IMR-90 (cell line): ENCODE measurements around the gene GHR. TPM values are rescaled to one million over a fixed set of nuclear protein-coding genes. Genes with fewer than 3 reads are reported as not detected.

Source experiments
- ATAC-seq: fragments of 200-7000 bp; cut with Tn5 transposase; 2 replicates; pipeline ENCODE4 v1.9.1; 2020; ENCODE audit warnings: low read depth, mild to moderate bottlenecking, moderate library complexity
- BruUV-seq: library from RNA; stranded (reverse); fragments of 400-500 nt; replicated peaks from 2 replicates; lab custom pipeline; 2021; lab: Mats Ljungman, UMichigan
- CTCF ChIA-PET: fragments of 300-600 bp; formaldehyde crosslinking; extraction: SDS; loops from one replicate; lab custom pipeline; 2021; ENCODE audit warnings: antibody characterized with exemption; lab: Yijun Ruan, JAX
- POLR2A ChIA-PET: fragments of 300-600 bp; sonication (Branson Sonifier 250); formaldehyde crosslinking; loops from one replicate; lab custom pipeline; 2022; ENCODE audit warnings: antibody characterized with exemption; ENCODE audit not compliant: unreplicated experiment; lab: Charles Lee
- DNase-seq: peaks from one replicate; pipeline ENCODE4 v3.0.0; 2013
- H2AFZ ChIP-seq: replicated peaks from 2 replicates; pipeline ENCODE3; 2013; ENCODE audit warnings: low read length, mild to moderate bottlenecking; ENCODE audit not compliant: poor library complexity
- H2AK5ac ChIP-seq: 2 replicates; pipeline ENCODE4 v1.6.1; 2013; ENCODE audit warnings: low read depth, low read length, inconsistent platforms
- H2AK9ac ChIP-seq: replicated peaks from 2 replicates; pipeline ENCODE3; 2013; ENCODE audit warnings: mild to moderate bottlenecking, low read depth, low read length, moderate library complexity; ENCODE audit not compliant: poor library complexity
- H2BK120ac ChIP-seq: 2 replicates; pipeline ENCODE4 v1.6.1; 2013; ENCODE audit warnings: low read depth, low read length, inconsistent platforms
- H2BK15ac ChIP-seq: 3 replicates; pipeline ENCODE4 v1.6.1; 2013; ENCODE audit warnings: low read depth, low read length, inconsistent platforms
- H2BK20ac ChIP-seq: 2 replicates; pipeline ENCODE4 v1.6.1; 2013; ENCODE audit warnings: low read depth, mild to moderate bottlenecking, inconsistent platforms, low read length, moderate library complexity
- H2BK5ac ChIP-seq: 2 replicates; pipeline ENCODE4 v1.6.1; 2013; ENCODE audit warnings: mild to moderate bottlenecking, low read depth, low read length, inconsistent platforms; ENCODE audit not compliant: poor library complexity, severe bottlenecking
- H3K14ac ChIP-seq: replicated peaks from 2 replicates; pipeline ENCODE4 v1.6.1; 2013; ENCODE audit warnings: low read depth, low read length, inconsistent platforms
- H3K18ac ChIP-seq: 2 replicates; pipeline ENCODE4 v1.6.1; 2013; ENCODE audit warnings: low read depth, low read length, control low read depth
- H3K23ac ChIP-seq: 2 replicates; pipeline ENCODE4 v1.6.1; 2013; ENCODE audit warnings: low read depth, low read length, inconsistent platforms
- H3K27ac ChIP-seq: 2 replicates; pipeline ENCODE4 v1.5.1; 2013; ENCODE audit warnings: mild to moderate bottlenecking, control low read depth, low read length; ENCODE audit not compliant: insufficient read depth
- H3K27me3 ChIP-seq: 2 replicates; pipeline ENCODE4 v1.6.1; 2013; ENCODE audit warnings: low read length; ENCODE audit not compliant: control insufficient read depth, insufficient read depth
- H3K36me3 ChIP-seq: 2 replicates; pipeline ENCODE4 v1.6.1; 2013; ENCODE audit warnings: low read length, mixed read lengths; ENCODE audit not compliant: control insufficient read depth, insufficient read depth
- H3K4ac ChIP-seq: 2 replicates; pipeline ENCODE4 v1.6.1; 2013; ENCODE audit warnings: low read depth, low read length, inconsistent platforms
- H3K4me1 ChIP-seq: 2 replicates; pipeline ENCODE4 v1.6.1; 2013; ENCODE audit warnings: low read length, mixed read lengths; ENCODE audit not compliant: control insufficient read depth, insufficient read depth
- H3K4me2 ChIP-seq: 2 replicates; pipeline ENCODE4 v1.6.1; 2013; ENCODE audit warnings: low read depth, mild to moderate bottlenecking, control low read depth, low read length, moderate library complexity
- H3K4me3 ChIP-seq: 2 replicates; pipeline ENCODE4 v1.5.1; 2013; ENCODE audit warnings: low read depth, mild to moderate bottlenecking, control low read depth, low read length, moderate library complexity; ENCODE audit not compliant: insufficient read depth
- H3K56ac ChIP-seq: 2 replicates; pipeline ENCODE4 v1.6.1; 2013; ENCODE audit warnings: low read length, inconsistent platforms; ENCODE audit not compliant: insufficient read depth; ENCODE audit errors: extremely low read depth
- H3K79me1 ChIP-seq, 2 experiments: 2 replicates each; pipeline ENCODE4 v1.6.1; 2013; ENCODE audit warnings: low read length in 2 of 2, inconsistent platforms in 1 of 2, low read depth in 1 of 2
- H3K9ac ChIP-seq: 2 replicates; pipeline ENCODE4 v1.6.1; 2013; ENCODE audit warnings: low read depth, low read length, control low read depth
- H3K9me1 ChIP-seq: 2 replicates; pipeline ENCODE4 v1.6.1; 2013; ENCODE audit warnings: low read length, inconsistent platforms; ENCODE audit not compliant: insufficient read depth
- H3K9me3 ChIP-seq: 2 replicates; pipeline ENCODE4 v1.6.1; 2013; ENCODE audit warnings: low read length; ENCODE audit not compliant: control insufficient read depth, insufficient read depth
- H4K20me1 ChIP-seq: 2 replicates; pipeline ENCODE4 v1.6.1; 2013; ENCODE audit warnings: low read length, inconsistent platforms; ENCODE audit not compliant: insufficient read depth
- H4K5ac ChIP-seq: 2 replicates; pipeline ENCODE4 v1.6.1; 2013; ENCODE audit warnings: mild to moderate bottlenecking, low read depth, low read length, control low read depth
- H4K8ac ChIP-seq, 2 experiments: 2 replicates each; pipeline ENCODE4 v1.6.1; 2013; ENCODE audit warnings: low read depth in 2 of 2, low read length in 2 of 2, control low read depth in 1 of 2, inconsistent platforms in 1 of 2
- H4K91ac ChIP-seq: 2 replicates; pipeline ENCODE4 v1.6.1; 2013; ENCODE audit warnings: low read depth, low read length, inconsistent platforms; ENCODE audit not compliant: insufficient read depth
- BHLHE40 ChIP-seq: fragments of 150-350 bp; IDR thresholded peaks from 2 replicates; pipeline ENCODE4 v1.6.1; 2016; ENCODE audit warnings: mild to moderate bottlenecking, low read depth, low read length
- CEBPB ChIP-seq: IDR thresholded peaks from 2 replicates; pipeline ENCODE4 v1.6.1; 2012; ENCODE audit warnings: low read depth, low read length, improper control_type of control experiment
- CHD1 ChIP-seq: IDR thresholded peaks from 2 replicates; pipeline ENCODE4 v1.6.1; 2012; ENCODE audit warnings: low read depth, low read length, improper control_type of control experiment
- CTCF ChIP-seq: conservative IDR thresholded peaks from 2 replicates; pipeline ENCODE4 v1.5.1; 2012; ENCODE audit warnings: mild to moderate bottlenecking, low read depth, low read length, improper control_type of control experiment
- ELK1 ChIP-seq: fragments of 150-350 bp; IDR thresholded peaks from 2 replicates; pipeline ENCODE4 v1.6.1; 2016; ENCODE audit warnings: low read depth, mild to moderate bottlenecking, low read length, moderate library complexity, borderline replicate concordance
- FOS ChIP-seq: fragments of 150-350 bp; IDR thresholded peaks from 2 replicates; pipeline ENCODE4 v1.6.1; 2016; ENCODE audit warnings: low read depth, low read length
- MAFK ChIP-seq: IDR thresholded peaks from 2 replicates; pipeline ENCODE4 v1.6.1; 2012; ENCODE audit warnings: low read depth, low read length, improper control_type of control experiment
- MAZ ChIP-seq: IDR thresholded peaks from 2 replicates; pipeline ENCODE4 v1.6.1; 2012; ENCODE audit warnings: low read depth, mild to moderate bottlenecking, low read length, improper control_type of control experiment, moderate library complexity, borderline replicate concordance
- NFE2L2 ChIP-seq: fragments of 150-350 bp; IDR thresholded peaks from 2 replicates; pipeline ENCODE4 v1.6.1; 2016; ENCODE audit warnings: low read depth, mild to moderate bottlenecking, low read length
- POLR2A ChIP-seq: IDR thresholded peaks from 2 replicates; pipeline ENCODE4 v1.6.1; 2012; ENCODE audit warnings: mild to moderate bottlenecking, low read depth, low read length
- RAD21 ChIP-seq: IDR thresholded peaks from 2 replicates; pipeline ENCODE4 v1.6.1; 2012; ENCODE audit warnings: low read length, improper control_type of control experiment
- RCOR1 ChIP-seq: IDR thresholded peaks from 2 replicates; pipeline ENCODE4 v1.6.1; 2012; ENCODE audit warnings: mild to moderate bottlenecking, low read length, improper control_type of control experiment; ENCODE audit not compliant: insufficient replicate concordance
- SMC3 ChIP-seq: fragments of 150-350 bp; IDR thresholded peaks from 2 replicates; pipeline ENCODE4 v1.6.1; 2016; ENCODE audit warnings: low read depth, mild to moderate bottlenecking, antibody characterized with exemption, low read length, moderate library complexity
- USF2 ChIP-seq: fragments of 150-350 bp; IDR thresholded peaks from 2 replicates; pipeline ENCODE4 v1.6.1; 2017; ENCODE audit warnings: mild to moderate bottlenecking, antibody characterized with exemption, low read length, low read depth
- WGBS, 2 experiments: methylation state at CpG; one replicate each; pipeline versions ENCODE4 v1.1.5 to v1.1.7; 2013; ENCODE audit warnings: missing lambda C conversion rate in 2 of 2; ENCODE audit not compliant: insufficient read length in 1 of 2; ENCODE audit errors: extremely low coverage in 2 of 2; 5-methylcytosine and 5-hydroxymethylcytosine counted together
- dilution Hi-C: fragments of 300-500 bp; cut with HindIII; formaldehyde crosslinking; loops from one replicate; pipeline ENCODE4 v1.14.3; 2018; ENCODE audit warnings: low sequenced_read_pairs; ENCODE audit not compliant: unreplicated experiment
- in situ Hi-C: fragments of 300-500 bp; cut with MboI; formaldehyde crosslinking; loops from 3 replicates; pipeline ENCODE4 v1.14.3; 2019; ENCODE audit warnings: low sequenced_read_pairs, inconsistent platforms, mixed read lengths
- intact Hi-C: fragments of 100-400 bp; cut with micrococcal nuclease; formaldehyde crosslinking; loops from 2 replicates; pipeline ENCODE4 v1.10.0; 2022
- polyA plus RNA-seq, 3 experiments: library from polyadenylated mRNA; depleted of rRNA; stranded (reverse); fragments of >200 nt; gene quantifications; 2 replicates each; pipeline ENCODE4 v1.2.3, GENCODE V29; 2012; ENCODE audit warnings: low replicate concordance in 1 of 3
- total RNA-seq: library from RNA; depleted of rRNA; stranded (reverse); fragments of >200 nt; gene quantifications from 2 replicates; pipeline ENCODE4 v1.2.3, GENCODE V29; 2012

GHR gene
- total and polyA plus RNA-seq, 2 of the 4 experiments (the other 2 are of a cell fraction), result 0.36 to 1.1 TPM

GRCh38 chr5:42403236-42403635 is 20.0 kb upstream of the GHR start:
- no peaks in the 10 kb centered on the region for H3K9me1 ChIP-seq
- no peak overlapping the region for H2BK5ac ChIP-seq
- no peak overlapping the region for H3K56ac ChIP-seq
- H3K23ac ChIP-seq, result no peak overlapping the region
- H3K4me2 ChIP-seq, result no peak overlapping the region
- H3K36me3 ChIP-seq, result no peaks in the 10 kb centered on the region
- no peaks in the 10 kb centered on the region for H3K27me3 ChIP-seq
- no peak overlapping the region for H2AK9ac ChIP-seq
- H4K5ac ChIP-seq, result no peak overlapping the region
- BruUV-seq, result no TSS peak
- H3K14ac ChIP-seq, result no peak overlapping the region
- no peak overlapping the region for H2BK20ac ChIP-seq
- DNase-seq (no peak), ATAC-seq (no peak)
- no peak overlapping the region for H2BK120ac ChIP-seq
- H3K4me3 ChIP-seq, result no peak overlapping the region
- TF ChIP-seq SMC3 (no peak), CEBPB (no peak), POLR2A (no peak), MAFK (no peak), RAD21 (no peak), NFE2L2 (no peak), CHD1 (no peak), USF2 (no peak), MAZ (no peak), ELK1 (no peak), BHLHE40 (no peak), RCOR1 (no peak), FOS (no peak), CTCF (no peak)
- intact Hi-C loops (no loop called here), in situ Hi-C loops (no loop called here), dilution Hi-C loops (no loop called here)
- H3K27ac ChIP-seq, result no peak overlapping the region
- no peak overlapping the region for H3K9ac ChIP-seq
- H3K4ac ChIP-seq, result no peak overlapping the region
- no CpG with 5 or more reads among the region's 2 CpGs for WGBS, 2 experiments
- no peaks in the 10 kb centered on the region for H4K20me1 ChIP-seq
- H3K9me3 ChIP-seq, result no peaks in the 10 kb centered on the region
- no peaks in the 10 kb centered on the region for H3K79me1 ChIP-seq
- H3K18ac ChIP-seq, result no peak overlapping the region
- H2BK15ac ChIP-seq, result no peak overlapping the region
- H3K4me1 ChIP-seq, result no peaks in the 10 kb centered on the region
- no peak overlapping the region for H2AFZ ChIP-seq
- H4K8ac ChIP-seq, result no peak overlapping the region
- no peak overlapping the region for H2AK5ac ChIP-seq
- POLR2A ChIA-PET, result no interaction called here
- no peak overlapping the region for H4K91ac ChIP-seq
- CTCF ChIA-PET, result no interaction called here
